NT2/D1 (cell line): Measurements from ENCODE around the gene SLC25A33.

ENCODE experiments used
- DNase-seq: peaks from one replicate; pipeline ENCODE4 v3.0.0-alpha.2; 2011; ENCODE audit warnings: low read depth, low spot score
- H3K27me3 ChIP-seq: 2 replicates; pipeline ENCODE4 v1.6.0; 2011; ENCODE audit warnings: mild to moderate bottlenecking; ENCODE audit not compliant: insufficient read length, insufficient read depth
- H3K36me3 ChIP-seq: 2 replicates; pipeline ENCODE4 v1.6.1; 2011; ENCODE audit warnings: mild to moderate bottlenecking, low read length, mixed read lengths; ENCODE audit not compliant: insufficient read depth, insufficient read length
- H3K4me1 ChIP-seq: 2 replicates; pipeline ENCODE4 v1.5.1; 2011; ENCODE audit not compliant: insufficient read depth, insufficient read length
- H3K4me3 ChIP-seq: 2 replicates; pipeline ENCODE4 v1.5.1; 2011; ENCODE audit warnings: low read depth; ENCODE audit not compliant: insufficient read length
- H3K9ac ChIP-seq: 2 replicates; pipeline ENCODE4 v1.6.0; 2011; ENCODE audit warnings: low read depth; ENCODE audit not compliant: insufficient read length
- H3K9me3 ChIP-seq: 2 replicates; pipeline ENCODE4 v1.5.1; 2011; ENCODE audit warnings: mild to moderate bottlenecking, low read length; ENCODE audit not compliant: insufficient read depth
- SUZ12 ChIP-seq: IDR thresholded peaks from 2 replicates; pipeline ENCODE4 v1.6.1; 2011; ENCODE audit not compliant: insufficient read length, insufficient read depth; ENCODE audit errors: extremely low read depth
- YY1 ChIP-seq: IDR thresholded peaks from 2 replicates; pipeline ENCODE4 v1.6.1; 2011; ENCODE audit not compliant: insufficient read length, insufficient read depth
- ZNF274 ChIP-seq: IDR thresholded peaks from 2 replicates; pipeline ENCODE4 v1.6.1; 2011; ENCODE audit warnings: mild to moderate bottlenecking, low read depth, low read length

The SLC25A33 gene

DNA sequence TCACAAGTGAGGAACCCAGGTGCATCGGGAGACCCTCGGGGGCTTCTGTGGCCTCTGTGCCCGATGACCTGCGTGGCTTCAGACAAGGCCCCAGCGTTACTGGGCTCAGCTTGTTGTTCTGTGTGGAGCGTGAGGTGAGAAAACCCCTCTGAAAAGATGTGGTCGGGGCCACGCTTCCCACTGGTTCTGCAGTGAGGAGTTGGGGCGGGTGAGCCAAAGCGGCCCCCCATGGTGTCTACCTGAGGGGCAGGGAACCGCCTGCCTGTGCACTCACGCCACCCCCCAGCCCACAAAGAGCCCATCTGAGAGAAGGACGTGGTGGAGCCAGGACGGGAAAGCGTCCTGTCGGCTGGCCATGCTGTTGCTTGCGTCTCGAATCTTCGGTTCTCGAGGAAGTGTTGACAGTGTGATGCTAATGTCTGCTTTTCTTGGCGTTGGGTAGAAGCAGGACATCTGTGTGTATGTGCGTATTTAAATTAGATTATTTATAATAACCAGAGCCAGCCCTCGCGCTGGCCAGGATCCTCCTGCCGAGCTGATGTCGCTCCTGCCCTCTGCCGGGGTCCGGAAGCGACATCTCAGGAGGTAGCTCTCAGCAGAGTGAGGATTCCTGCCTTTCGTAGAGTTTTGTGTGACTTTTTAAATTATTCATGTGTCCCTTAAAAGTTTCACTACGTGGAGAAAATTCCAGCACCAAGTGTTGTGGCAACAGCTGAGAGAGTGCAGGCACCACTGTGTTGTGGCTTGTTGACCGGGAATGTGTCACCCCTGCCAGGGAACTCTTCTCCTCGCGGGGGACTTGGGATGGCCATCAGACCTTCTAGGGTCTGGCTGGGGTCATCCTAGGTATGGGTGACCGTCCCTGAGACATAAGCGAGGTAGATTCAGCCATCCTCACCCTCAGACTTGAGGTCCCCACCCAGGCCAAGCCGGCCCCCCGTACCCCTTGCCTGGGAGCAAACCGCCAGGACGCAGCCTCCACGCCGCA lies 64.8 kb downstream of the SLC25A33 start:
- Histone ChIP-seq H3K4me3 (no peak overlapping the region), H3K27me3 (no peaks in the 10 kb centered on the region), H3K9ac (no peak overlapping the region), H3K9me3 (no peaks in the 10 kb centered on the region), H3K4me1 (no peaks in the 10 kb centered on the region), H3K36me3 (peaks cover 66% of the 10 kb centered on the region)
- no peak for DNase-seq
- no peak for TF ChIP-seq SUZ12
- no peak for TF ChIP-seq ZNF274
- no peak for TF ChIP-seq YY1

DNA sequence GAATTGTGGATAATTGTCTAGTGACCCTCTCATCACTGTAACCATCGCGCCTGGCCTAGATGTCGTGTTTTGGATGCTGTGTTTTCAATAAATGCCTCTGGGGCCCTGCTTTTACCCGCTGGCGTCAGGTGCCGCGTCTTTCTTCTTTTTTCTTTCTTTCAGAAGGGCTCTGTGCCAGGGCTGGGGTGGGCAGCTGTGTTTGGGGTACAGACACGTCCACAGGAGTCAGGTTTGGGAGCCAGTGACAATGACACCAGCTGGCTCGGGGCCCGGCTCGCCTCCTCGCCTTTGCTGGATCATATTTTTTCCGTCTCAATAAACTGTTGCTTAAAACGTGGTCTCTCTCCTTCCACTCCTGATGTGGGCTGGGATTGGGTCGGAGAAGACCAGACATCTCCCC lies 65.6 kb downstream of the SLC25A33 start:
- Histone ChIP-seq H3K9me3 (no peaks in the 10 kb centered on the region), H3K4me1 (no peaks in the 10 kb centered on the region), H3K27me3 (no peaks in the 10 kb centered on the region), H3K4me3 (no peak overlapping the region), H3K9ac (no peak overlapping the region), H3K36me3 (peaks cover 73% of the 10 kb centered on the region)
- no peak for DNase-seq
- no peak for TF ChIP-seq SUZ12
- no peak for TF ChIP-seq YY1
- TF ChIP-seq ZNF274: no peak

DNA sequence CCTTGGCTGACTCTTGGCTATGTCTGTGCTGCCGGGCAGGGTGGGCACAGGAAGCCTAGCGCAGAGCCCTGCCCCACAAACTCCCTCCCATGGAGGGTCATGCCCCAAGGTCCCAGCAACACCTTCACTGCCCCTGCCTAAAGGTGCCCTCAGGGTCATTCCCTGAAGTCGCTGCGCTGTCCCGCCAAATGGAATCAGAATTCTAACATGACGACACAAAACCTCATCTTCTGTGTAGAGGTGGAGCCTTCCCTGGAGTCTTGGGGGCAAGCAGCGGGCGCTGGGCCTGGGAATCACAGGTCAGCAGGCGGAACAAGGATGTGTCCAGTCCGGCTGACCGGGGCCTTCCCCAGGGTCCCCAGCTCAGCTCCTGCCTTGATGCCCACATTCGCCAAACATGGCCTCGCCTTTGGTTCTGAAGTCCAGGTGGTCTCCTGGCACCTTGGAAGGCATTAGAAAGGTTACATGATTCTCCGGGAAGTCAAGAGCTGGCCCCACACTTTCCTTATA lies 66.7 kb downstream of the SLC25A33 start:
- H3K9me3 ChIP-seq: no peaks in the 10 kb centered on the region
- H3K4me3 ChIP-seq: no peak overlapping the region
- no peak for DNase-seq
- peaks cover 75% of the 10 kb centered on the region for H3K36me3 ChIP-seq
- no peaks in the 10 kb centered on the region for H3K27me3 ChIP-seq
- H3K9ac ChIP-seq: no peak overlapping the region
- H3K4me1 ChIP-seq: no peaks in the 10 kb centered on the region
- TF ChIP-seq ZNF274 (no peak), YY1 (no peak), SUZ12 (no peak)

DNA sequence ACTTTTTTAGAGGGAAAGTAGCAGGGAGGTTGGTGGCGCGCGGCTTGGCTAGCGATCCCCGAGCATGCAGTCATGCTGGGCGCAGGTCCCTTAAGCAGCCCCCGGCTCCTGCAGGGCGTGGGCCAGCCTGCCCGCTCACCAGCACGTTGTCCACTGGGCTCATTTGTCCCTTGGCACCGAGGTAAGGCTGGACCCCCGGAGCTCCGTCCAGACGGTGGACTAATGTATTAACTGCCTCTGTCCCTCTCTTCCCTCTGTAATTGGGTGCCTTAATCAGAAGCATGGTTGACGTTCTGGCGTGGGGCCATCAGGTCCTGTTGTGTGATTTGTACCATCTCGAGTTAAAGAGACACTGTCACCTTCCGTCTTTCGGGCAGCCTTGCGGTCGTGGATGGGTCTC lies 67.2 kb downstream of the SLC25A33 start:
- no peak for DNase-seq
- H3K9me3 ChIP-seq: no peaks in the 10 kb centered on the region
- H3K4me3 ChIP-seq: no peak overlapping the region
- H3K27me3 ChIP-seq: no peaks in the 10 kb centered on the region
- no peaks in the 10 kb centered on the region for H3K4me1 ChIP-seq
- TF ChIP-seq SUZ12: no peak
- no peak for TF ChIP-seq ZNF274
- no peak for TF ChIP-seq YY1
- peaks cover 73% of the 10 kb centered on the region for H3K36me3 ChIP-seq
- no peak overlapping the region for H3K9ac ChIP-seq

DNA sequence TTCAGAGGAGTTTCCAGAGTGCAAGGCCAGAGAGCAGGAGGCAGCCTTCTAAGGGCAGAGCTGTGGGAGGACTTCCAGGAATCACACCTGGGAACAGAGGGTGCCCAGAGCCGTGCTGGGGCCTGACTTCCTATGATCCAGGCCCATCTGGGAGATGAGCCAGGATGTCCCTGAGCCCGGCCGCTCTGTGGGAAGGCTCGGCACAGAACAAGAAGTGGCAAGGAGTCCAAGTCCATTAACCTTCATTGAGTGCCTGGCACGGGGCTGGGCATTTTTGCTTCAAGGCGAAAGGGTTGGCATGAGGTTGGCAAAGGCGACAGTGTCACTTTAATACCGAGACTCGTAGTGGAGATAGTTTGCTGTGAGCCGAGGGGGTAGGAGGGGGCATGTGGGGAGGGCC lies 67.7 kb downstream of the SLC25A33 start:
- H3K4me1 ChIP-seq: no peaks in the 10 kb centered on the region
- no peaks in the 10 kb centered on the region for H3K27me3 ChIP-seq
- no peak overlapping the region for H3K4me3 ChIP-seq
- no peaks in the 10 kb centered on the region for H3K9me3 ChIP-seq
- DNase-seq: no peak
- TF ChIP-seq ZNF274 (no peak), SUZ12 (no peak)
- peaks cover 73% of the 10 kb centered on the region for H3K36me3 ChIP-seq
- no peak overlapping the region for H3K9ac ChIP-seq

DNA sequence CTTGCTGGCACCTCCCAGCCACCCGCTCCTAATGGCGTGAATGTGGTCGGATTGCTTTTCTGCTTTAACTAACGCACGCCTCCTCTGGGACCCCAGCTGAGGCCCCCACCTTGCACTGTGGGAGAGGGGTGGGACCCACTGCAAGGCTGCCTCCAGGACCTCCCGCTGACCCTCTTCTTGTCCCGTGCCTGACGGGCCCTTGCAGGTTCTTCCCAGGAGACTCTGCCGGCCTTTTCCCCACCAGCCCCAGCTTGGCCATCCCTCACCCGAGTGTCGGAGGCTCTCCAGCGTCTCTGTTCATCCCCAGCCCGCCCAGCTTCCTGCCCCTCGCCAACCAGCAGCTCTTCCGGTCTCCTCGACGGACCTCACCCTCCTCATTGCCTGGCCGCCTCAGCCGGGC lies 68.1 kb downstream of the SLC25A33 start:
- H3K36me3 ChIP-seq: peaks cover 74% of the 10 kb centered on the region

DNA sequence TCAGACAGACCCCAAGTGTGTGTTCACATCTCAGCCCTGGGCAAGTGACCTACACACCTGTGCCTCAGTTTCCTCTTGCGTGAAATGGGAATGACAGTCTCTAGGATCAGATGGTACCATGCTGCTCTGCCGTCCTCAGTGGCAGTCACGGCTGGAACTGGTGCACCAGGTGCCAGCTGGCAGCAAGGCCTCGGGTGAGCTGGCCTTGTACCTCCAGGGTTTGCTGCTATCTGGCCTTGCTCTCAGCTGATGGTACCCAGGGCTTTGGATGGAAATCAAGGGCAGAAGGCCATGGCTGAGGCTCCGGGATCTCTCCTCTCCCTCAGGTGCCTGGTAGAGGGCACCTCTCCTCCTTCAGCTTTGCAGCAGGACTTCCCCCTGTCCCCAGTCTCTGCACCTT lies 70.7 kb downstream of the SLC25A33 start:
- Histone ChIP-seq H3K9me3 (no peaks in the 10 kb centered on the region), H3K4me1 (no peaks in the 10 kb centered on the region), H3K27me3 (no peaks in the 10 kb centered on the region), H3K36me3 (peaks cover 62% of the 10 kb centered on the region), H3K4me3 (no peak overlapping the region), H3K9ac (no peak overlapping the region)
- TF ChIP-seq ZNF274 (no peak), YY1 (no peak), SUZ12 (no peak)
- DNase-seq: no peak

More for the DNA sequence above, 68.1 kb downstream of the SLC25A33 start:
- H3K9ac ChIP-seq: no peak overlapping the region
- no peaks in the 10 kb centered on the region for H3K4me1 ChIP-seq
- no peaks in the 10 kb centered on the region for H3K27me3 ChIP-seq
- no peak for DNase-seq
- no peak overlapping the region for H3K4me3 ChIP-seq
- H3K9me3 ChIP-seq: no peaks in the 10 kb centered on the region
- no peak for TF ChIP-seq ZNF274
- TF ChIP-seq SUZ12: no peak
- TF ChIP-seq YY1: no peak
